ENCODE measurements around the gene MYO1B.
A peak's percentile ranks its signal among the peaks of the same experiment; 100 is the strongest.

The MYO1B gene

GRCh38 chr2:191266201-191266600, 21.0 kb downstream of the MYO1B start:
- Histone ChIP-seq H3K9me3 (ENCODE audit: control insufficient read depth in 5 of 5, low read length in 5 of 5) (no peaks in the 10 kb centered on the region), H3K27me3 (ENCODE audit: control insufficient read depth in 5 of 5, insufficient read depth in 4 of 5, low read length in 5 of 5) (no peaks in the 10 kb centered on the region), H3K9ac (ENCODE audit: low read length in 5 of 5) (no peak overlapping the region), H3K27ac (ENCODE audit: low read depth, low read length) (peak overlapping the region; percentile 24), H3K4me1 (ENCODE audit: control insufficient read depth in 5 of 5, insufficient read depth in 5 of 5, low read length in 5 of 5) (peaks cover 0 to 35% (median 17%) of the 10 kb centered on the region in 5 donors), H3K4me3 (ENCODE audit: low read depth in 1 of 5, low read length in 5 of 5) (peak overlapping the region in 3 of 5 donors; percentile 9 to 24 (median 22)), H3K36me3 (ENCODE audit: control insufficient read depth in 5 of 5, insufficient read depth in 5 of 5, low read length in 5 of 5) (no peaks in the 10 kb centered on the region)

- no peak overlapping the region for H3K27ac ChIP-seq (ENCODE audit: low read depth, low read length)
- no peaks in the 10 kb centered on the region for H3K27me3 ChIP-seq (ENCODE audit: control insufficient read depth in 5 of 5, insufficient read depth in 4 of 5, low read length in 5 of 5)
- H3K9me3 ChIP-seq (ENCODE audit: control insufficient read depth in 5 of 5, low read length in 5 of 5), result no peaks in the 10 kb centered on the region
- H3K9ac ChIP-seq (ENCODE audit: low read length in 5 of 5), result no peak overlapping the region
- H3K36me3 ChIP-seq (ENCODE audit: control insufficient read depth in 5 of 5, insufficient read depth in 5 of 5, low read length in 5 of 5), result no peaks in the 10 kb centered on the region
- H3K4me1 ChIP-seq (ENCODE audit: control insufficient read depth in 5 of 5, insufficient read depth in 5 of 5, low read length in 5 of 5), result peaks cover 0 to 35% (median 17%) of the 10 kb centered on the region in 5 donors
- no peak overlapping the region for H3K4me3 ChIP-seq (ENCODE audit: low read depth in 1 of 5, low read length in 5 of 5)
Measured at GRCh38 chr2:191268596-191268995, 23.4 kb downstream of the MYO1B start.

GRCh38 chr2:191270306-191271161, 25.3 kb downstream of the MYO1B start:
- Histone ChIP-seq H3K27me3 (ENCODE audit: control insufficient read depth in 5 of 5, insufficient read depth in 4 of 5, low read length in 5 of 5) (no peaks in the 10 kb centered on the region), H3K27ac (ENCODE audit: low read depth, low read length) (no peak overlapping the region), H3K9me3 (ENCODE audit: control insufficient read depth in 5 of 5, low read length in 5 of 5) (no peaks in the 10 kb centered on the region), H3K4me3 (ENCODE audit: low read depth in 1 of 5, low read length in 5 of 5) (no peak overlapping the region), H3K36me3 (ENCODE audit: control insufficient read depth in 5 of 5, insufficient read depth in 5 of 5, low read length in 5 of 5) (no peaks in the 10 kb centered on the region), H3K9ac (ENCODE audit: low read length in 5 of 5) (no peak overlapping the region), H3K4me1 (ENCODE audit: control insufficient read depth in 5 of 5, insufficient read depth in 5 of 5, low read length in 5 of 5) (peaks cover 0 to 28% (median 9%) of the 10 kb centered on the region in 5 donors)

- peaks cover 0 to 18% (median 0%) of the 10 kb centered on the region in 5 donors for H3K4me1 ChIP-seq (ENCODE audit: control insufficient read depth in 5 of 5, insufficient read depth in 5 of 5, low read length in 5 of 5)
- no peaks in the 10 kb centered on the region for H3K27me3 ChIP-seq (ENCODE audit: control insufficient read depth in 5 of 5, insufficient read depth in 4 of 5, low read length in 5 of 5)
- no peak overlapping the region for H3K9ac ChIP-seq (ENCODE audit: low read length in 5 of 5)
- H3K9me3 ChIP-seq (ENCODE audit: control insufficient read depth in 5 of 5, low read length in 5 of 5), result no peaks in the 10 kb centered on the region
- no peak overlapping the region for H3K4me3 ChIP-seq (ENCODE audit: low read depth in 1 of 5, low read length in 5 of 5)
- no peaks in the 10 kb centered on the region for H3K36me3 ChIP-seq (ENCODE audit: control insufficient read depth in 5 of 5, insufficient read depth in 5 of 5, low read length in 5 of 5)
- H3K27ac ChIP-seq (ENCODE audit: low read depth, low read length), result no peak overlapping the region
Measured at GRCh38 chr2:191272064-191272463, 26.9 kb downstream of the MYO1B start.

- H3K4me3 ChIP-seq (ENCODE audit: low read depth in 1 of 5, low read length in 5 of 5), result no peak overlapping the region
- H3K9me3 ChIP-seq (ENCODE audit: control insufficient read depth in 5 of 5, low read length in 5 of 5), result no peaks in the 10 kb centered on the region
- H3K36me3 ChIP-seq (ENCODE audit: control insufficient read depth in 5 of 5, insufficient read depth in 5 of 5, low read length in 5 of 5), result no peaks in the 10 kb centered on the region
- no peaks in the 10 kb centered on the region for H3K27me3 ChIP-seq (ENCODE audit: control insufficient read depth in 5 of 5, insufficient read depth in 4 of 5, low read length in 5 of 5)
- peaks cover 0 to 18% (median 0%) of the 10 kb centered on the region in 5 donors for H3K4me1 ChIP-seq (ENCODE audit: control insufficient read depth in 5 of 5, insufficient read depth in 5 of 5, low read length in 5 of 5)
- H3K27ac ChIP-seq (ENCODE audit: low read depth, low read length), result no peak overlapping the region
- no peak overlapping the region for H3K9ac ChIP-seq (ENCODE audit: low read length in 5 of 5)
Measured at GRCh38 chr2:191274413-191274815, 29.2 kb downstream of the MYO1B start.

GRCh38 chr2:191276792-191277465, 31.7 kb downstream of the MYO1B start:
- H3K27me3 ChIP-seq (ENCODE audit: control insufficient read depth in 5 of 5, insufficient read depth in 4 of 5, low read length in 5 of 5), result no peaks in the 10 kb centered on the region
- H3K4me1 ChIP-seq (ENCODE audit: control insufficient read depth in 5 of 5, insufficient read depth in 5 of 5, low read length in 5 of 5), result peaks cover 0 to 6% (median 0%) of the 10 kb centered on the region in 5 donors
- H3K4me3 ChIP-seq (ENCODE audit: low read depth in 1 of 5, low read length in 5 of 5), result no peak overlapping the region
- H3K9ac ChIP-seq (ENCODE audit: low read length in 5 of 5), result no peak overlapping the region
- peaks cover 0 to 3% (median 0%) of the 10 kb centered on the region in 5 donors for H3K36me3 ChIP-seq (ENCODE audit: control insufficient read depth in 5 of 5, insufficient read depth in 5 of 5, low read length in 5 of 5)
- H3K9me3 ChIP-seq (ENCODE audit: control insufficient read depth in 5 of 5, low read length in 5 of 5), result no peaks in the 10 kb centered on the region
- no peak overlapping the region for H3K27ac ChIP-seq (ENCODE audit: low read depth, low read length)

GRCh38 chr2:191280290-191280689, 35.1 kb downstream of the MYO1B start:
- H3K27ac ChIP-seq (ENCODE audit: low read depth, low read length), result no peak overlapping the region
- H3K9me3 ChIP-seq (ENCODE audit: control insufficient read depth in 5 of 5, low read length in 5 of 5), result no peaks in the 10 kb centered on the region
- no peak overlapping the region for H3K4me3 ChIP-seq (ENCODE audit: low read depth in 1 of 5, low read length in 5 of 5)
- H3K36me3 ChIP-seq (ENCODE audit: control insufficient read depth in 5 of 5, insufficient read depth in 5 of 5, low read length in 5 of 5), result peaks cover 0 to 3% (median 0%) of the 10 kb centered on the region in 5 donors
- no peaks in the 10 kb centered on the region for H3K4me1 ChIP-seq (ENCODE audit: control insufficient read depth in 5 of 5, insufficient read depth in 5 of 5, low read length in 5 of 5)
- no peaks in the 10 kb centered on the region for H3K27me3 ChIP-seq (ENCODE audit: control insufficient read depth in 5 of 5, insufficient read depth in 4 of 5, low read length in 5 of 5)
- H3K9ac ChIP-seq (ENCODE audit: low read length in 5 of 5), result no peak overlapping the region

GRCh38 chr2:191280834-191281756, 35.9 kb downstream of the MYO1B start:
- Histone ChIP-seq H3K9me3 (ENCODE audit: control insufficient read depth in 5 of 5, low read length in 5 of 5) (no peaks in the 10 kb centered on the region), H3K4me3 (ENCODE audit: low read depth in 1 of 5, low read length in 5 of 5) (no peak overlapping the region), H3K27ac (ENCODE audit: low read depth, low read length) (no peak overlapping the region), H3K4me1 (ENCODE audit: control insufficient read depth in 5 of 5, insufficient read depth in 5 of 5, low read length in 5 of 5) (no peaks in the 10 kb centered on the region), H3K9ac (ENCODE audit: low read length in 5 of 5) (no peak overlapping the region), H3K27me3 (ENCODE audit: control insufficient read depth in 5 of 5, insufficient read depth in 4 of 5, low read length in 5 of 5) (no peaks in the 10 kb centered on the region), H3K36me3 (ENCODE audit: control insufficient read depth in 5 of 5, insufficient read depth in 5 of 5, low read length in 5 of 5) (peaks cover 0 to 3% (median 0%) of the 10 kb centered on the region in 5 donors)

- Histone ChIP-seq H3K9ac (ENCODE audit: low read length in 5 of 5) (no peak overlapping the region), H3K4me1 (ENCODE audit: control insufficient read depth in 5 of 5, insufficient read depth in 5 of 5, low read length in 5 of 5) (peaks cover 0 to 6% (median 0%) of the 10 kb centered on the region in 5 donors), H3K9me3 (ENCODE audit: control insufficient read depth in 5 of 5, low read length in 5 of 5) (no peaks in the 10 kb centered on the region), H3K27me3 (ENCODE audit: control insufficient read depth in 5 of 5, insufficient read depth in 4 of 5, low read length in 5 of 5) (no peaks in the 10 kb centered on the region), H3K4me3 (ENCODE audit: low read depth in 1 of 5, low read length in 5 of 5) (no peak overlapping the region), H3K36me3 (ENCODE audit: control insufficient read depth in 5 of 5, insufficient read depth in 5 of 5, low read length in 5 of 5) (peaks cover 0 to 3% (median 0%) of the 10 kb centered on the region in 5 donors), H3K27ac (ENCODE audit: low read depth, low read length) (no peak overlapping the region)
Measured at GRCh38 chr2:191285252-191285651, 40.0 kb downstream of the MYO1B start.
